Keratinocyte (primary cell): Measurements from ENCODE around the gene THAP9.

ENCODE experiments used
- CTCF ChIP-seq, 3 experiments: IDR thresholded peaks in 1 of 3; conservative IDR thresholded peaks in 1 of 3; optimal IDR thresholded peaks in 1 of 3; 2 replicates in 2 of 3; 3 replicates in 1 of 3; pipeline versions ENCODE3 to v1.5.1; 2011; ENCODE audit warnings: low read length in 3 of 3, mild to moderate bottlenecking in 3 of 3, moderate library complexity in 2 of 3, control low read depth in 1 of 3, inconsistent platforms in 1 of 3; ENCODE audit not compliant: insufficient read depth in 2 of 3; ENCODE audit errors: extremely low read depth in 1 of 3
- EZH2 ChIP-seq: IDR thresholded peaks from one replicate; pipeline ENCODE4 v1.6.1; 2012; ENCODE audit warnings: inconsistent platforms, mild to moderate bottlenecking, low read length, moderate library complexity

GRCh38 chr4:82906469-82906868, 5.9 kb downstream of the THAP9 start:
- TF ChIP-seq CTCF (optimal IDR thresholded peaks at IDR 0.05 in 1 of 3, IDR thresholded peaks at IDR 0.05 in 1 of 3, conservative IDR thresholded peaks at IDR 0.05 in 1 of 3; ENCODE audit: extremely low read depth in 1 of 3, insufficient read depth in 2 of 3, low read length in 3 of 3) (no peak), EZH2 (no peak)
